Activated effector memory CD4-positive, alpha-beta T cell treated with Interleukin-2 at 50 U/mL for 16 hours (primary cell): ENCODE measurements around the gene LGALS9.
A peak's percentile ranks its signal among the peaks of the same experiment; 100 is the strongest.

ENCODE experiments used
- DNase-seq: peaks from one replicate; pipeline ENCODE4 v3.0.0-alpha.2; 2020

The LGALS9 gene

GRCh38 chr17:27630607-27631410, at the start of gene LGALS9:
Gene LGALS9 (plus strand): TSS chr17:27631188. CDS start chr17:27631266, 78 bp downstream.
- DNase-seq = peak; percentile 30

DNA sequence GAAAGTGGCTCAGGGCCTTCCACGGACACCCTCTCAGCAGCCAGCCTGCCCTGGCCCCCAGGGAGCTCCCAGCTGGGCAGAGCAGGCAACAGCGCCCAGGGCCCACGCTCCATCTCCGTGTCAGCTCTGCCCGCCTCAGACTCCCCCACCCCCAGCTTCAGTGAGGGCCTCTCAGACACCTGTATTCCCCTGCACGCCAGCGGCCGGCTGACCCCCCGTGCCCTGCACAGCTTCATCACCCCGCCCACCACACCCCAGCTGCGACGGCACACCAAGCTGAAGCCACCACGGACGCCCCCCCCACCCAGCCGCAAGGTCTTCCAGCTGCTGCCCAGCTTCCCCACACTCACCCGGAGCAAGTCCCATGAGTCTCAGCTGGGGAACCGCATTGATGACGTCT, 48.3 kb upstream of the LGALS9 start:
- no peak for DNase-seq

DNA sequence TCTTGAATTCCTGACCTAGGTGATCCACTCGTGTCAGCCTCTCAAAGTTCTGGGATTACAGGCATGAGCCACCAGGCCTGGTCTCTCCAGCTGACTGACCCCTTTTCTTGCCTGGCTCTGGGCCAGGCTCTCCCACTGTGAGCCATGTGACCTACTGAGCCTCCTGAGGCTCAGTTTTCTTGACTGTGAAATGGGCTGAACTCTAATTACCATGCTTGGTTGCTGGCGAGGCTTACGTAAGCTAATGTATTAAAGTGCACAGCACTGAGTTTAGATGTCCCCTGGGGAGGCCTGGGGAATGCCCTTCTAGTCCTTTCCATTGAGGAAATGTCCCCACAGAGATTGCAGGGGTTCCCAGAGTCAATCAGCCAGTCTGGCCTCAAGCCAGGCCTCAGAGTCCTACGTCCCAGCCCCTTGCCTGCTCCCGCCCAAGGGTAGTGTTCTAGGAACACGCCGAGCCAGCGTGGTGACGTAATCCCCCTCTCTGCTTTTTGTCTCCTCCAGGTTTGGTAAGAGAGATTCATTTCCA, 45.8 kb upstream of the LGALS9 start:
- DNase-seq = no peak

- no peak for DNase-seq
Observed at GRCh38 chr17:27585792-27586191, 45.2 kb upstream of the LGALS9 start.

DNA sequence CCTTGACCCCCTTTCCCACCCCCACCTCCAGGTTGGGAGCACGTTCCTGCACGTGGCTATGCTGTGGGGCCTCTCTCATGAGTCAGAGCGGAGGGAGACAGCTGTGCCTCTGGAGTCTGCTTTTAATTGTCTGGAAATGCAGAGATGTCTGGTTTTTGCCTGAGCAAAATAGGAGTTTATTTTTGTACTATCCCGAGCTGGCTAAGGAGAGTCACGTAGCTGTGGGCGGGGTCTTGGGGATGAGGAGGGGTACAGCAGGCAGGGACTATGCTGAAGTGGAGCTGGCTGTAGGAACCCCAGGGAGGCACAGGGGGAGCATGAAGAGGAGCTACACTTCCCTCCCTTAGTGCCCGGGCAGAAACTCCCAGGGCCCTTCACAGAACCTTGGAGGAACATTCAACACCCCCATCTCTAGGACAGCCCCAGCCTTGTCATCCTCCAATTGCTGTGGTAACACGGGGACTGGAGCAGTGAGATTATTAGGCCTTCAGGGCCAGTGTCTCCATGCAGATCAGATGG, 44.7 kb upstream of the LGALS9 start:
- DNase-seq = no peak

- no peak for DNase-seq
Observed at GRCh38 chr17:27588354-27588753, 42.6 kb upstream of the LGALS9 start.

GRCh38 chr17:27590864-27591263, 40.1 kb upstream of the LGALS9 start:
- DNase-seq = no peak

DNA sequence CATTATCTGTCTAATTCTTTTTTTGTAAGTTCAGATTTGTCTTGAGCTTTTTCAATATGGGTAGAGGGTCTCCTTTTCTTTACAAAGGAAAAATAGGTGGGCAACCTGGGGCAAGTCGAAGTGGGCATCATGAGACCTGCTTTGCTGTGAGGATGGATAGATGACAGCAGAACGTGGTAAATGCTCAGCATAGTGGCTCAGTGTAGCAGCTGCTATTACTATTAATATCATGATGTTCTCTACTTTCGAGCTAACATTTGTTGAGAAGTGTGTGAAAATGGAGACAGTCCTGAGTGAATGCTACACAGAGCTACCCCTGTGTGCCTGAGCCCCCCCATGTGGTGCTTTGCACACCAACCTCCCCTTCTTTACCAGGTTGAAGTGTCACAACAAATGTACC, 39.0 kb upstream of the LGALS9 start:
- no peak for DNase-seq

DNA sequence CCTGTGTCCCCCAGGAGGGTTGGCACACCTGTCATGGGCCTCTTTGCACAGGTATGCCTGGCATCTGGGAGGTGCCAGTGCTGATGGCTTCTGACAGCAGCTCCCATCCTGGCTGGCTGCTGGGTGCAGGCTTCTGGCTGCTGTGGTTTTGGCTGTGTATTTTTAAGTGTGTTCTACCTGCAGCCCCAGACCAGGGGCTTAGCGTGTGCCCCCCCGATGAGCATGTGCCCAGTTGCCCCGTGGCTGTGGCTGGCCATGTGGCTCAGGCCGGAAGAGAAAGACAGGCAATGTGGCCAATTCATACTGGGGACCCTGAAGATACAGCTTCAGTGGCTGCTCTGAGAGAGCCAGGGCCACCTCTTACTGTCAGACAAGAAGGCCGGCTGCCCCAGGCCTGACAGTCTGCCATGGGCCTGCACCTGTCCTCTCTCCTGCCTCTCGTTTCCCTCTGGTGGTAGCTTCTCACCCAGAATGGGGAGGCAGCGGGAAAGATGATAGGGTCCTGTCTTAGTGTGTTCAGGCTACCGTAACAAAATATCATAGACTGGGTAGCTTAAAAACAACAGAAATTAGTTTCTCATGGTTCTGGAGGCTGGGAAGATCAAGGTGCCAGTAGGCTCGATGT, 37.6 kb upstream of the LGALS9 start:
- no peak for DNase-seq

- no peak for DNase-seq
Observed at GRCh38 chr17:27593857-27594255, 37.1 kb upstream of the LGALS9 start.

- no peak for DNase-seq
Observed at GRCh38 chr17:27595208-27595607, 35.8 kb upstream of the LGALS9 start.

DNA sequence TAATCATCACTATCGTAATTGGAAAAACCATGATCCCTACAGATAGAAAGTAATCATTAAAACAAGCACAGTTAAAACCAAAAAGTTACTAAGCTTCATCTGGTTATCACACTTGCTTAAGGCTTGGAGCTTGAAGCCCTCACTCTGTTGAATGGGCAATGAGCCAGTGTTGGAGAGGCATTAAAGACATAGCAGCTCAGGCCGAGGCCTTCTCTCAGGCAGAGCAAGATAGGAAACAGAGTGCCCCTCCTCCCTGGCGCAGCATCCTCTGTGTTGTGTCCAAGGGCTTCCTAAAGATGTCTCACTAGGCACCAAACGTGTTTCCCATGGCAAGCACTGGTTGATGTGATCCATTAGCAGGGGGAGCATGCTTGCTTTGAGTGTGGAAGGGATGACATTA, 34.9 kb upstream of the LGALS9 start:
- DNase-seq = no peak

DNA sequence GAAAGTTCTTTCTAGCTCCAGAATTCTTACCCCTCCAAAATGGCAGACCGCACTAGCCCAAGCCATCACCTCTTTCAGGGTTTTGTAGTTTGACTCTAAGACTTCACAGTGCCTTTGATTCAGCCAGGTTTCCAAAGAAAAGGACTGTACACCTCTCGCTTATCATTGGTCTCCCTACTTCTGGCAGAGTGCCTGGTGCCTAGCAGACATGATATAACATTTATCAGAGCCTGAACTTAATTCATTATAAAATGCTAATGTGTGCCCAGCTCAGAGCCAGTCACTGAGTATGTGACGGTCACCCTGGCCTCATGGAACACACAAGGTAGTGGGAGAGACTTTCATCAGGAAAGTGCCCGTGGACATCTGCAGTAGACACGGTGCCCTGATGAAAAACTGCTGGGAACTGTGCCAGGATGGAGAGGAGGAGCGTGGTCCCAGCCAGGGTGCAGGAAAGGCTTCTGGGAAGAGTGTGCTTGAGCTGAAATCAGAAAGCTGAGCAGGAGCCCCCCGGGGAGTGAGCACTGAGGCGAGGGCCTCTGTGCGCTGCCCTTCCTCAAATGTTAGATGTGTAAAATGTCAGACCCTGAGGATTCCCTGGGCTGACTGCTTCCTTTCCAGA, 34.3 kb upstream of the LGALS9 start:
- no peak for DNase-seq

- no peak for DNase-seq
Observed at GRCh38 chr17:27597188-27597580, 33.8 kb upstream of the LGALS9 start.

- no peak for DNase-seq
Observed at GRCh38 chr17:27597783-27598320, 33.1 kb upstream of the LGALS9 start.

GRCh38 chr17:27598337-27599050, 32.5 kb upstream of the LGALS9 start:
- DNase-seq = no peak

DNA sequence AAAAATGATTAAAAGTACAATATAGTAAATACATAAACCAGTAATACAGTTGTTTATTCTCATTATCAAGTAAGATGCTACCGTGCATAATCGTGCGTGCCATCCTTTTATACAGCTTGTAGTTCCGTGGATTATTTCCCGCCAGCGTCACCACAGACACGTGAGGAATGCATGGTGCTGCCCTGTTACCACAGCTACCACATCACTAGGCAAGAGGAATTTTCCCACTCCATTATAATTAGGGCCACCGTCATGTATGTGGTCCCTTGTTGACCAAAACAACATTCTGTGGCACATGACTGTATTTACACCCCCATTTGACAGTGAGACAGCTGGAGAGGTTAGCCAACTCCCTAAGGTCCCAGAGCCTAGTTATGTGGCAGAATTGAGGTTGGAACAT, 30.5 kb upstream of the LGALS9 start:
- no peak for DNase-seq

DNA sequence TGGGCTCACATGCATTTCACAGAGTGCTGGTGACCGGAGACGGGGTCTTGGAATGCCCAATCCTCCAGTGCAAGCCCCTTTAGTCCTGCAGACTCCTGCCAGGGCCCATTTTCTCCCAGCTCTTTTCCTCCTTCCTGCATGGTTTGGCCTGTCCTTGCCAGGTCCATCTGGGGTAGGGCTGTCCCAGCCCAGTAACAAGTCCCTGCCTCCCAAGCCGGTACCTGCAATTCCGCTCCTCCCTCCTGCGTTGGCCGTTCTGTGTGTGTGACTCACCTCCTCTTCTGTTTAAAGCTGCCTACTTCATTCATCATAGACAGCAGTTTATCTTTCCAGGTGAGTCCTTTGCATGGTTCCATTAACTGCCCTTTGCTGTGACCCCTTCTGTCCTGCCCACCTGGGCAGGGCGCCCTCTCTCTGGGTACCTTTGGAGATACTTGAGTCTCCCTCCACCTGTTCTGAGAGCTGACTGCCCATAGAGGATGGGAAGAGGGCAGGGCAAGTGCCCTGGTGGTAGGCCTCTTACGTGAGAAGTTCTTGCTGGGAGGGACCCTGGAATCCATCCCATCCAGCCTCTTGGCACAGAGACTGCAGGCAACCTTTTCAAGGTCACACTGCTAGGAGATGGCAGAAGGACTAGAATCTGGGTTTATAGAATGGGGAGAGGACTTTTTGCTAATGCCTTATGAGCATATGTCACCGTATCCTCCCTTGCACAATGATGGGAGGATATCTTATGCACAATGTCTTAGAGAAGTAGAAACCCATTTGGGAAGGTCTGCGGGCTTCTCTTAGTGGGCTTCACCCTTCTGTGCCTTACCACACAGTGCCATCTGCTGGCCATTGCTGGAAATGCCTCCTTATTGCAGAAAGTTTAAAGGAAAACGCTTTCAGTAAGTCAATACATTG, 29.7 kb upstream of the LGALS9 start:
- peak; percentile 64 for DNase-seq

- DNase-seq = no peak
Observed at GRCh38 chr17:27601975-27602302, 29.0 kb upstream of the LGALS9 start.

GRCh38 chr17:27602721-27603420, 28.1 kb upstream of the LGALS9 start:
- DNase-seq = peak; percentile 46

DNA sequence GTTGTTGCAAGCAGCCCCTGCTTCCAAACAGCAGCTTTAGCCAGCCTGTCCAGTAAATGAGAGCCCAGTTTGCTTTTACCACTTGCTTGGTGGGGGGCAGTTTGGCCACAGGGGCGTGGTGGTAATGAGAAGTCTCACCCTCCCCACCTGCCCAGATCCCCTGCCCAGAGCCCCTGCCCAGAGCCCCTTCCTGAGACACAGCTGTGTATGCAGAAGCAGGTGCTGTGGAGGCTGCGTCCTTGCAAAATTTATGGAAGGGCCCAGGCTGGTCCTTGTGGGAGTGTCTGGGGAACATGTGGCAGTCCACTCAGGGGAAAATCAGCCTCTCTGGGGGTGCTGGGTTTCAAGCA, 27.6 kb upstream of the LGALS9 start:
- no peak for DNase-seq
